Memory B cell (primary cell): ENCODE data around the gene ANO7.

ENCODE experiments used
- ATAC-seq: fragments of 150-1000 bp; cut with Tn5 transposase; 2 replicates; pipeline ENCODE4 v1.10.0; 2021; ENCODE audit warnings: low read depth, mild to moderate bottlenecking, moderate library complexity
- DNase-seq, 2 donors: peaks; one replicate each; pipeline ENCODE4 v3.0.0; 2022; ENCODE audit warnings: low spot score in 2 of 2
- H3K27ac Mint-ChIP-seq: one replicate; pipeline ENCODE4 v1.8.0; 2022; ENCODE audit warnings: mild to moderate bottlenecking, moderate library complexity, mixed read lengths
- H3K27me3 Mint-ChIP-seq: one replicate; pipeline ENCODE4 v1.8.0; 2022; ENCODE audit warnings: mixed read lengths
- H3K36me3 Mint-ChIP-seq: one replicate; pipeline ENCODE4 v1.8.0; 2022; ENCODE audit warnings: mild to moderate bottlenecking, mixed read lengths
- H3K4me1 Mint-ChIP-seq: one replicate; pipeline ENCODE4 v1.8.0; 2022; ENCODE audit warnings: mixed read lengths
- H3K4me3 Mint-ChIP-seq: one replicate; pipeline ENCODE4 v1.8.0; 2022; ENCODE audit warnings: mild to moderate bottlenecking, moderate library complexity, mixed read lengths
- H3K9me3 Mint-ChIP-seq: one replicate; pipeline ENCODE4 v1.8.0; 2022; ENCODE audit warnings: mixed read lengths

ANO7 gene

GRCh38 chr2:241239552-241240202 is 51.2 kb downstream of the ANO7 start:
- Mint-ChIP-seq H3K27ac (no peak overlapping the region), H3K4me1 (no peaks in the 10 kb centered on the region), H3K4me3 (no peak overlapping the region), H3K36me3 (peaks cover 72% of the 10 kb centered on the region), H3K27me3 (no peaks in the 10 kb centered on the region), H3K9me3 (no peaks in the 10 kb centered on the region)
- DNase-seq = no peak
- ATAC-seq = no peak

GRCh38 chr2:241240320-241241004 is 52.0 kb downstream of the ANO7 start:
- DNase-seq = no peak

GRCh38 chr2:241241669-241242068 is 53.2 kb downstream of the ANO7 start:
- Mint-ChIP-seq H3K4me3 (no peak overlapping the region), H3K4me1 (no peaks in the 10 kb centered on the region), H3K9me3 (no peaks in the 10 kb centered on the region), H3K36me3 (peaks cover 71% of the 10 kb centered on the region), H3K27me3 (no peaks in the 10 kb centered on the region), H3K27ac (no peak overlapping the region)
- DNase-seq (no peak), ATAC-seq (no peak)

More at GRCh38 chr2:241240320-241241004, 52.0 kb downstream of the ANO7 start:
- Mint-ChIP-seq H3K36me3 (peaks cover 68% of the 10 kb centered on the region), H3K27ac (no peak overlapping the region), H3K27me3 (no peaks in the 10 kb centered on the region), H3K4me1 (no peaks in the 10 kb centered on the region), H3K9me3 (no peaks in the 10 kb centered on the region), H3K4me3 (no peak overlapping the region)
- no peak for ATAC-seq

- ATAC-seq = no peak
- DNase-seq = no peak
- no peak overlapping the region for H3K4me3 Mint-ChIP-seq
- H3K36me3 Mint-ChIP-seq = peaks cover 67% of the 10 kb centered on the region
- H3K27ac Mint-ChIP-seq = no peak overlapping the region
- no peaks in the 10 kb centered on the region for H3K4me1 Mint-ChIP-seq
- H3K9me3 Mint-ChIP-seq = no peaks in the 10 kb centered on the region
- no peaks in the 10 kb centered on the region for H3K27me3 Mint-ChIP-seq
Observed at GRCh38 chr2:241242306-241242705, 53.8 kb downstream of the ANO7 start.

GRCh38 chr2:241244368-241244767 is 55.9 kb downstream of the ANO7 start:
- Mint-ChIP-seq H3K27ac (peak overlapping the region; percentile 42), H3K27me3 (no peaks in the 10 kb centered on the region), H3K9me3 (no peaks in the 10 kb centered on the region), H3K36me3 (peaks cover 71% of the 10 kb centered on the region), H3K4me1 (no peaks in the 10 kb centered on the region), H3K4me3 (no peak overlapping the region)
- ATAC-seq (no peak), DNase-seq (no peak)

- Mint-ChIP-seq H3K27ac (no peak overlapping the region), H3K36me3 (peaks cover 56% of the 10 kb centered on the region)
Observed at GRCh38 chr2:241248289-241248688, 59.8 kb downstream of the ANO7 start.

GRCh38 chr2:241248897-241249296 is 60.4 kb downstream of the ANO7 start:
- no peaks in the 10 kb centered on the region for H3K9me3 Mint-ChIP-seq
- H3K4me3 Mint-ChIP-seq = no peak overlapping the region
- no peaks in the 10 kb centered on the region for H3K4me1 Mint-ChIP-seq
- no peaks in the 10 kb centered on the region for H3K27me3 Mint-ChIP-seq
- peaks cover 53% of the 10 kb centered on the region for H3K36me3 Mint-ChIP-seq
- DNase-seq (no peak), ATAC-seq (no peak)
- no peak overlapping the region for H3K27ac Mint-ChIP-seq

More at GRCh38 chr2:241248289-241248688, 59.8 kb downstream of the ANO7 start:
- Mint-ChIP-seq H3K4me3 (no peak overlapping the region), H3K27me3 (no peaks in the 10 kb centered on the region), H3K4me1 (no peaks in the 10 kb centered on the region), H3K9me3 (no peaks in the 10 kb centered on the region)
- no peak for DNase-seq
- no peak for ATAC-seq

GRCh38 chr2:241249654-241250053 is 61.2 kb downstream of the ANO7 start:
- H3K27ac Mint-ChIP-seq = no peak overlapping the region
- ATAC-seq (no peak), DNase-seq (no peak)
- H3K9me3 Mint-ChIP-seq = no peaks in the 10 kb centered on the region
- H3K4me3 Mint-ChIP-seq = no peak overlapping the region
- H3K4me1 Mint-ChIP-seq = no peaks in the 10 kb centered on the region
- no peaks in the 10 kb centered on the region for H3K27me3 Mint-ChIP-seq
- peaks cover 47% of the 10 kb centered on the region for H3K36me3 Mint-ChIP-seq

- H3K9me3 Mint-ChIP-seq = no peaks in the 10 kb centered on the region
- H3K36me3 Mint-ChIP-seq = peaks cover 45% of the 10 kb centered on the region
- H3K4me1 Mint-ChIP-seq = no peaks in the 10 kb centered on the region
- H3K27ac Mint-ChIP-seq = no peak overlapping the region
- no peak overlapping the region for H3K4me3 Mint-ChIP-seq
- no peak for ATAC-seq
- H3K27me3 Mint-ChIP-seq = no peaks in the 10 kb centered on the region
- DNase-seq = no peak
Observed at GRCh38 chr2:241252778-241253475, 64.5 kb downstream of the ANO7 start.

GRCh38 chr2:241254904-241255351 is 66.5 kb downstream of the ANO7 start:
- Mint-ChIP-seq H3K27ac (no peak overlapping the region), H3K9me3 (no peaks in the 10 kb centered on the region), H3K27me3 (no peaks in the 10 kb centered on the region), H3K36me3 (peaks cover 34% of the 10 kb centered on the region), H3K4me1 (no peaks in the 10 kb centered on the region), H3K4me3 (no peak overlapping the region)
- DNase-seq (no peak), ATAC-seq (no peak)

- Mint-ChIP-seq H3K27me3 (no peaks in the 10 kb centered on the region), H3K27ac (peak overlapping the region; percentile 11), H3K4me3 (no peak overlapping the region), H3K36me3 (peaks cover 35% of the 10 kb centered on the region), H3K4me1 (no peaks in the 10 kb centered on the region), H3K9me3 (no peaks in the 10 kb centered on the region)
- ATAC-seq (no peak), DNase-seq (no peak)
Observed at GRCh38 chr2:241255542-241256167, 67.2 kb downstream of the ANO7 start.

- DNase-seq (no peak), ATAC-seq (no peak)
- Mint-ChIP-seq H3K4me1 (no peaks in the 10 kb centered on the region), H3K4me3 (no peak overlapping the region), H3K27me3 (no peaks in the 10 kb centered on the region), H3K9me3 (no peaks in the 10 kb centered on the region), H3K27ac (peak overlapping the region; percentile 11), H3K36me3 (peaks cover 39% of the 10 kb centered on the region)
Observed at GRCh38 chr2:241256168-241256545, 67.7 kb downstream of the ANO7 start.

- ATAC-seq (no peak), DNase-seq (no peak)
- Mint-ChIP-seq H3K9me3 (no peaks in the 10 kb centered on the region), H3K4me3 (no peak overlapping the region), H3K4me1 (no peaks in the 10 kb centered on the region), H3K27me3 (no peaks in the 10 kb centered on the region), H3K27ac (no peak overlapping the region), H3K36me3 (peaks cover 39% of the 10 kb centered on the region)
Observed at GRCh38 chr2:241257419-241258032, 69.0 kb downstream of the ANO7 start.
